Stimulated activated CD4-positive, alpha-beta T cell treated with anti-CD3 and anti-CD28 coated beads, TNF-alpha, amount 100 ng/mL, for 48 hours (primary cell): ENCODE data around the gene ATG4A.

Experiments used
- DNase-seq, 3 donors: peaks; one replicate each; pipeline ENCODE4 v3.0.0-alpha.2; 2020; ENCODE audit warnings: low read depth in 3 of 3

ATG4A gene

GRCh38 chrX:108122748-108123147 lies 31.2 kb downstream of the ATG4A start:
- no peak for DNase-seq

DNA sequence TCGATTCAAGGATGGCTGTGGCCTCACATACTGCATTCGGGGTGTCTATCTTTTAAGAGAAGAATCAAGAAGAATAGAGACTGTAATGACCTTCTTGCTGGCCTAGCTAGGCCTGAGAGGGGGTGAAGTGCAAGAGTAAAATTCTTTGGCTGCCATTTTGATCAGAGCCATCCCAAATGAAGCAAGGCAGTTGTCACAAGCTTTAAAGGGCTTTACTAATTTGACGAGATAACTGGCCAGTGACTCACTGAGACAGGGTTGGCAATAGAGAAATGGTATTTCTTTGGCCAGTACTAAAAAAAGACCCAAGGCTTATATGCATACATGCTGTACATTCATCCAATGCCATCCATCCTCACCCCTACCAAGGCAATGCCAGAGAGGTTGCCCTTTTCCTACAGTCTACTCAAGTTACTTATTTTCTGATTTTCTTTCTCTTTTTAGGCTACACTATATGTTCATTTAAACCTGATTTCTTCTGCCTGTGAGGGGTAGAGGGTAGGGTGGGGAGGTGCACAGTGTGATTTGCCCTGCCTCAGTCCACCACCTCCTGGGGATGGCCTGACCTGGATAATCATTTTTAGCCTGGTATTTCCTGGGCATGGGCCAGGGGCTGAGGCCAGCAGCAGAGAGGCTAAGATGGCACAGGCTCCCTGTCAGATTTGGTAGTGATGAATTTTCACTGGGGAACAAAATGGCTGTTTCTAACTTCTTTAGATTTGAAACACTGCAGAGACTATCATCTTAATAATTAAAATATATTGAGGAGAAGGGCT lies 32.2 kb downstream of the ATG4A start:
- no peak for DNase-seq

GRCh38 chrX:108126661-108127060 lies 35.1 kb downstream of the ATG4A start:
- DNase-seq, result no peak

- DNase-seq, result no peak
Measured at GRCh38 chrX:108127152-108127551, 35.6 kb downstream of the ATG4A start.

DNA sequence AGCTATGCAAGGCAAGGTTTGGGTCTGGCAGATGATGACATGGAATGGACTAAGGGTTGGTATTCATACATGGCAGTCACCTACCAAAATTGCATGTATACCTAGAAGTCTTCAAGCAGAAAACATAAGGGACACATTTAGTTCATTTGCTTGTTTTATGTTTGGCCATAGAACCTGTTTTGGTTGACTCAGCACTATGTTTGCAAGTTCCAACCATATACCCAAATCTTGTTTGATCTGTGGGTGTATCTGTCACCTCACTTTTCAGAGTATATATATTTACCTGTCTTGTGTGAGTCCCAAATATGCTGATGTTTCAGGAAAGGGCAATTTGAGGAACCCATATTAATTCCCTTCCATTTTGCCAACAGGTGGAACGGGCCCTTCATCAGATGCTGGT lies 39.3 kb downstream of the ATG4A start:
- no peak for DNase-seq

- no peak for DNase-seq
Measured at GRCh38 chrX:108131471-108131870, 39.9 kb downstream of the ATG4A start.

DNA sequence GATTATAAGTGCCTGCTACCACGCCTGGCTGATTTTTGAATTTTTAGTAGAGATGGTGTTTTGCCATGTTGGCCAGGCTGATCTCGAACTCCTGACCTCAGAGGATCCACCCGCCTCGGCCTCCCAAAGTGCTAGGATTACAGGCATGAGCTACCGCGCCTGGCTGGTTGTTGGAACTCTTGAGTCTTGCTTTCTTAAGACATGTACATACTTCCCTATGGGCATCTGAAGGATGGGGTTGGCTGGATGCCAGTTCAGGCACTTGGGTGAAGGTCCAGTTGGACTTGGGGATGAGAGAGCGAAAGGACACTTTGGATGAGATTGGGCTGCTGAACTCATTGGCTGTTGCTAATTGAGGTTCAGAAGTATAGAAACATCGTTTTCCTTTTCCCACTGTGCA lies 40.5 kb downstream of the ATG4A start:
- DNase-seq, result no peak

DNA sequence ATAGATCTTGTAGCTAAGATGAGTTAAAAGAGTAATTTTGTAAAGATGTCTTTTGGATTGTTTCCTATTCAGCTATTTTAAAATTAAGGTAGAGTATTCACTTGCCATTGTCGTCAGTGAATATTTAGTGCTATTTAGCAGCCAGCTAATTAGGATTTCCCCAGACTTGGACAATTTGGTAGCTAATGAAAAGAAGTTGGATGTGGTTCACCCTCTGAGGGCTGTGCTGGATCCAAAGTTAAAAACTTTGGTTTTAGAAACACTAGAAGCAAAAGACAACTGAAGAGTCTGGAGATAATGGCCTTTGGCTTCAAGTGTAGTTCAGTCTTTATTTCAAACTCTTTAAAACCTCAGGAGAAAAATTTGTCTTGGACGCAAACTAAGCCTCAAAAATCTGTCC lies 41.3 kb downstream of the ATG4A start:
- no peak for DNase-seq

DNA sequence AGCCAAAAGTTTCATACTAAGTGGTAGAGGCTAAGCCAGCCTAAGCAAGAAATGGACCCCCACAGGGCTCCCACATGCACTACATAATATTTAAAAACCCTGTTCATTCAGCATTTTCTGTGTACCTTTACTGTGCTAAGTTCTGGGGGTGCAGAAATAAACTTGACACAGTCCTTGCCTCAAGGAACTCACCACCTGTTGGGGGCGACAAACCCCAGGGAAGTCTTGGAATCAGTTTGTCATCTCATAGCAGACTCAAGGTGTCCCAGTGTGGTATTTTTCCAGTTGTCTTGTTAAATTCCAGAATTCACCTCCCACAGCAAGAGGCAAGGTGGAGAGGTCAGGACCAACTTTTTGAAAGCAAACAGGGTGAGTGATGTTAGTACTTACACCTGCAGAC lies 43.1 kb downstream of the ATG4A start:
- DNase-seq, result no peak

DNA sequence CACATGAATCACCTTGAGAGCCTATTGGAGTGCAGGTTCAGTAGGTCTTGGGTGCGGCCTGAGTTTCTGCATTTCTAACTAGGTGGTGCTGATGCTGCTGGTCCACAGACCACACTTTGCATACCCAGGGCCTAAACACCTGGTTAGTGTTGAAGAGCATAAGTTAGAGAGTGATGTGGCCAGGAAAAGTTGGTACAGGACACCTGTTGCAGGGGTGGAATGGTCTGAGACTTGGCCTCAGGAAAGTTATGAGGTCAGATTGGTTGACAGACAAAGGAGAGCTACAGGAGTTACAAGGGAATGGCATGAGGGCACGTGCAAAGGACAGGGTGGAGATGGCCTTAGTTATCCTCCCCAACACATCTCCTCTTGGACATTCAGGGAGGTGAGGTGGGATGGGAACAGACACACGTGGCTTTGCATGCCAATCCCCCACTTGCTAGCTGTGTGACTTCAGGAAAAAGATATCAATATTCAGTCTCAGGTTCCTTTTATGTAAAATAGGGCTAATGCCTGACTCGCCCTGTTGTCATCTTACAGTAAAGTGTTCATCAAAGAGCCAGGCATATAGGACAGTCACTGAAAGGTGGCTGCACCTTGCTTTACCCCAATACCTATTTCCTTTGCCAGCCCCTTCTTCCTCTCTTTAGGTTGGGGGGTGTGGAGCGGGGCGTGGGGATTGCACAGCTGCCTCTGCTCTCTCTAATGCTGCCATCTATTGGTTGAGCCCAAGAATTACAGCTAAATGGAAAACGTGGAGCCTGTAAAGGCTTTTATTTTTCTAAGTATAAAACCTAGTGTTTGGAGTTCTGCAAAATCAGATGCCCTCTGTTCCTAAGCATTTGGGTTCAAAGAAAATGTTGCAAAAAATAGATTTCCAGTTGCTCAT lies 47.5 kb downstream of the ATG4A start:
- no peak for DNase-seq

GRCh38 chrX:108148524-108148923 lies 56.9 kb downstream of the ATG4A start:
- no peak for DNase-seq

GRCh38 chrX:108156082-108156481 lies 64.5 kb downstream of the ATG4A start:
- no peak for DNase-seq

DNA sequence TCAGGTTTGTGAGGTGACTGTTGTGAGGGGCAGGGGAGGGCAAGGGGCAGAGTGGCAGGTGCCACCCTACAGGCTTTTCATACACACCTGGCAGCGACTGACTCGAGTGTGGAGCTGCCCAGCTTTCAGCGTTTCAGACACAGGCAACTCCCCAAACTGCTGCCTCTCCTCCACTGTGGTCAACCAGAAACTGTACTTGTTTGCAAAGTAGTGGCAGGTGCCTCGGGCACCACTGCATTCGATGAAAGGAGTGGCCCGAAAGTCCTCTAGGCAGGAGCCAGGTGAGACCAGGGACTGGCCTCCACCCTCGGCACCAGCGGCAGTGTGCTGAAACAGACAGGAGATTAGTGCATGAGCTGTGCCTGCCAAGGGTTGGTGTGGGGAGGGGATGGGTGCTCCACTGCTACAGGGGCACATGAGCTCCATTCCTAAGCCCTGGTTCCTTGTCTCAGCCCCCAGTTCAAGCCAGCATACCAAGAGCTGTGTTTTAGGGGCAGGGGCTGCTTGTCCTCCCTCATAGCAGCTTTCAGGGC lies 65.4 kb downstream of the ATG4A start:
- no peak for DNase-seq

- no peak for DNase-seq
Measured at GRCh38 chrX:108157628-108158027, 66.0 kb downstream of the ATG4A start.

GRCh38 chrX:108159028-108159670 lies 67.6 kb downstream of the ATG4A start:
- no peak for DNase-seq

- no peak for DNase-seq
Measured at GRCh38 chrX:108160309-108160708, 68.7 kb downstream of the ATG4A start.

DNA sequence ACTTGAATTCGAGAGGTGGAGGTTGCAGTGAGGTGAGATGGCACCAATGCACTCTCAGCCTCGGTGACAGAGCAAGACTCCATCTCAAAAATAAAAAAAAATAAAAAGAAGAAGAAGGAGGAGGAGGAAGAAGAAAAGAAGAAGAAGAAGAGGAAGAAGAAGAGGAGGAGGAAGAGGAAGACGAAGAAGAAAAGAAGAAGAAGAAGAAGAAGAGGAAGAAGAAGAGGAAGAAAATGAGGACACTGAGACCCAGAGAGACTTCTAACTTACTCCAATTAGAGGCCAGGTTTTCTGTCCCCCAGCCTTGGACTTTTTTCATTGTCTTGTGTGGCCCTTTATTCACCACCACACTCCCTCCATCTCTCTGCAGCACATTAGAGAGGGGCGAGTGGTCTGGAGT lies 70.7 kb downstream of the ATG4A start:
- DNase-seq, result no peak

- no peak for DNase-seq
Measured at GRCh38 chrX:108163333-108164082, 71.9 kb downstream of the ATG4A start.

DNA sequence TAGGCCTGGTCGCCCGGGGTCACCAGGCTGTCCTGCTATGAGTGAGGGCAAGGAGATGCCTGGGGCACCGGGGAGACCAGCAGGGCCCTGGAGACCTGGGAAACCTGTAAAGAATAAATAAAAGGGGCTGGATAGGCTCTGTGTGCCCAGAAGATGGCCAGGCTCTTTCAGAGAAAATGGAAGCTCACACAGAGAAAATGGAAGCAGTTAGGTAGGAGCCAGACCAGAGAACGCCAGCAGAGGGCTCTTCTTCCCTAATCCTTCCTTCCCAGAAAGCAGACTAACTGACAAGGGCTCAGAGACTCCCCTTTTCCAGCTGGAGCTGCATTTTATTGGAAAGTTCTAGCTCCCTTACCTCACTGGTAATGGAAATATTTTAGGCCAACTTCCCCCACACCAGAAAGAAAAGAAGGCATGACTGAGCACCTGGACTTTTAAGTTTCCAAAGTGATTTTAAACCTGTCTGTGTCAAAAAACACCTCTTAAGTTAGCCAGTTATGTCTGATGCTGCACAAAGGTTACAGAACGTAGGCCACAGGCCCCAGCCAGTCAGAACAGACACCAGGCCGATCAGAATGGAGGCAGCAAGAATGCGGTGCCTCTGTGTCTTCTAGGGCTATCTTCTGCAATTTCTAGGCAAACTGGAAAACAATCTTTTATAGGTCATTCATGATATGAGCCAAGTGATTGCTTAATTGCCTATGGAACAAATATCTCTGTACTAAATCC lies 74.0 kb downstream of the ATG4A start:
- no peak for DNase-seq

DNA sequence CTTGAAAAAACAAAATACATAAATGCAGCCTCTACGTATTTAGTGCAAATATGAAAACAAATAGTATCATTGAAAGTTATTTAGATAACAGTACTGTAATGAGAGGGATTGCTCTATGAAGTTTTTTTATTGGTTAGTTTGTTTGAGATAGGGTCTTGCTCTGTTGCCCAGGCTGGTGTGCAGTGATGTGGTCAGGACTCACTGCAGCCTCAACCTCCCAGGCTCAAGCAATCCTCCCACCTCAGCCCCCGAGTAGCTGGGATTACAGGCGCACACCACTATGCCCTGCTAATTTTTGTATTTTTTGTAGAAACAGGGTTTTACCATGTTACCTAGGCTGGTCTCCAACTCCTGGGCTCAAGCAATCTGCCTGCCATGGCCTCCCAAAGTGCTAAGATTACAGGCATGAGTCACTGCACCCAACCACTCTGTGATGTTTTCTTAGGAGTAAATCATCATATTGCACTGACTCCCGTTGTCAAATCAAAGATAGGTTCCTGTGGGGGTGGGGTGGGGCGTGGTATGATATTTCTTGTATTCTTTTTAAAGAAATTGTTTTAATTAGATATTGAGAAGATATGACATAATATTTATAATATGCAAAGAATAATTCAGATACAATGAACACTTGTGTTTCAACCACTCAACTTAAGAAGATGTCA lies 75.8 kb downstream of the ATG4A start:
- no peak for DNase-seq
